ENCODE results near the gene TTLL4.

TTLL4 gene

DNA sequence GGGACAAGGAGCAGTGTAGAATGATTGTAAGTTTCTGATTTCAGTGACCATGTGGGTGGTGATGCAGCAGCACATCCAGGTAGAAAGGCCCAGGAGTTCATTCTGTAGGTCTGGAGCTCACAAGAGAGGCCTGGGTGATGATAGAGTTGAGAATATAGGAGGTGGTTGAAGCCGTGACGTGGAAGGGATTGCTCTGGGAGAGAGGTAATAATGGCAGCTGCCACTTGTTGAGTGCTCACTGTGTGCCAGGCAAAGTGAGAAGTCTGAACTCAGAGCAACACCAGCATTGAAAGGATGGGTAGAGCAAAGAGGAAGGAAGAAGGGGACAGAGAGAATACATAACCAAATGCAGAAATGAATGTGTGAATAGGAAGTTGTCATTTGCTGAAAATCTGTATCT is 3.3 kb downstream of the TTLL4 start:
- no peak for DNase-seq (ENCODE audit: low spot score)

DNA sequence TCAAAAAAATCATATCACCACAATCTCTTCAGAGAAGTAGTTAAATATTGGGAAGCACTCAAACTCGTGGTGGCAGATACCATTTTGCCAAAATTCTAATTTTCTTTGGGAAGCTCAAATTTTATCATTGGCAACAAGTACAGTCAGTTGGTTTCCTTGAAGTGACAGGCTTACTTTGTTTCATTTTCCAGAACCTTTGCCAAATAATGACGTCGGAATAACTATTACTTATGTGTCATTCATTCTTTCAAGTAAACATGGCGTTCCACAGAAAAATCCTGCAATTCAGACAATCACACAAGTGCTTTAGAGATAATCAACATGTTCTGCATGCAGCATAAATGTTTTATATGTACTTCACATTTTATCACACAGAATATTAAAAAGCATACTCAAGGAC is 5.4 kb downstream of the TTLL4 start:
- no peak for DNase-seq (ENCODE audit: low spot score)

- DNase-seq (ENCODE audit: low spot score), result peak; percentile 53
These were observed 6.6 kb downstream of the TTLL4 start for GRCh38 chr2:218717262-218717661.

DNA sequence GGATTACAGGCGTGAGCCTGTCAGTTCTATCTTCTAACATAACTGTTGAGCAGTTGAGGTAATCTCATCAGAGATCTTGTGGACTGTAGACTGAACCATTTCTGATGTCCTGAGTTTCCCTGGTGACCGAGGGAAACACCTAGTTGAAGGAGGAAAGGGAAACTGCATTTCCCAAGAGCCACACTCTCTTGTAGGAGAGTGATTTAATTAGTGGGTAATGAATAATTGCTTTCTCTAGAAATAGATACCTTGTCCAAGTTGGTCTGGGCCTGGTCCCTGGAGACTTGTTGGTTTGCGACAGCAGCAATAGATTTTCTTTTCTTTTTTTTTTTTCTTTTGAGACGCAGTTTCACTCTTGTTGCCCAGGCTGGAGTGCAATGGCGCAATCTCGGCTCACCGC is 7.4 kb downstream of the TTLL4 start:
- no peak for DNase-seq (ENCODE audit: low spot score)

GRCh38 chr2:218719457-218719856 is 8.8 kb downstream of the TTLL4 start:
- no peak for DNase-seq (ENCODE audit: low spot score)

DNA sequence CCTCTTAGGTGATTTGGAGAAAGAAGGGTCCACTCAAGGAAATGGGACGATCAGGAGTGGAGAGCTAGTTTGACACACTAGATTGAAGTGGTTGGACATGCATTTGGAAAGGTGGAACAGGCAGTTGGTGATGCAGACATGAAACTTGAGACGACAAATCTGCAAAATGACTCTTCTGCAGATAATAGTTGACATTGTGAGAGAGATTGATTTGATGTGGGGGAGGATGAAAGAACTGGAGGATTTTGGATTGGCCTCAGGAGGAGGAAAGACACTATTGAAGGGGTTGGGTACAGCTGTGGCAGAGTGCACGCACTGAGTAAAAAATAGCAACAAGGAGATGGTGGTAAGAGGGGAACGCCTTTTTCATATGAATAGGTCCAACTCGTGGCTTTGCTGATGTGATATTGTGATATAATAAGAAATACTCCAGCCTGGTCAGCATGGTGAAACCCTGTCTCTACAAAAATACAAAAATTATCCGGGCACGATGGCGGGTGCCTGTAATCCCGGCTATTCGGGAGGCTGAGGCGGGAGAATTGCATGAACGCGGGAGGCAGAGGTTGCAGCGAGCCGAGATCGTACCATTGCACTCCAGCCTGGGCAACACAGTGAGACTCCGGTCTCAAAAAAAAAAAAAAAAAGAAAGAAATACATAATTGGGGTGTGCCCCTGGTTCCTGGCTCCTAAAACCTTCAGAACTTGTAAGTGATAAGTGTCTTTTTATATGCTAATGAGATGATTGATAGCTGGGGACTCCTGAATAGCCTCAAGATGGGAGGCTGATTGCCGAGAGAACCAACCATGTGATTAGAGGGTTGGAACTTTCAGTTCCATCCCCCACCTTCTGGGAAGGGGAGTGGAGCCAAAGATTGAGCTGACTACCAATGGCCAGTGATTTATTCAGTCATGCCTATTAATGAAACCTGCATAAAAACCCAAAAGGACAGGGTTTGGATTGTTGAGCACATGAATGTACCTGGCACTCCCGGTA is 9.7 kb downstream of the TTLL4 start:
- DNase-seq (ENCODE audit: low spot score), result no peak

DNA sequence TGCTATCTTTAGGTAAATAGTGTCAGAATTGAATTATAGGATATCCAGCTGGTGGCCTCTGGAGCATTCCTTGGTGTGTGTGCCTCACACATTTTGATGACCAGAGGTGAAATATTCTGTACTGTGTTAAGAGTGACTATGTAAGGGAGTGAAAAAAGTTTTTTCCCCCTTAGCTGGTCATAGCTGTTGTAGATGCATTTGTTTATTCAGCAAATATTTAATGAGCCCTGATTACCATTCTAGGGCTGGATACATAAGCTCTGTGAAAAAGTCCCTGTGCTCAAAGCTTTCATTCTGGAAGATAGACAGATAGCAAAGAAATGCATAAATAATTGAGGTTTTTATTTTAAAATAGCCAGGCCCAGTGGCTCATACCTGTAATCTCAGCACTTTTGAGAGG is 10.9 kb downstream of the TTLL4 start:
- DNase-seq (ENCODE audit: low spot score), result no peak

GRCh38 chr2:218721934-218722333 is 11.3 kb downstream of the TTLL4 start:
- no peak for DNase-seq (ENCODE audit: low spot score)

- DNase-seq (ENCODE audit: low spot score), result no peak
These were observed 11.8 kb downstream of the TTLL4 start for GRCh38 chr2:218722419-218722818.

- DNase-seq (ENCODE audit: low spot score), result no peak
These were observed 12.5 kb downstream of the TTLL4 start for GRCh38 chr2:218722876-218723785.

- no peak for DNase-seq (ENCODE audit: low spot score)
These were observed 15.5 kb downstream of the TTLL4 start for GRCh38 chr2:218726004-218726574.

DNA sequence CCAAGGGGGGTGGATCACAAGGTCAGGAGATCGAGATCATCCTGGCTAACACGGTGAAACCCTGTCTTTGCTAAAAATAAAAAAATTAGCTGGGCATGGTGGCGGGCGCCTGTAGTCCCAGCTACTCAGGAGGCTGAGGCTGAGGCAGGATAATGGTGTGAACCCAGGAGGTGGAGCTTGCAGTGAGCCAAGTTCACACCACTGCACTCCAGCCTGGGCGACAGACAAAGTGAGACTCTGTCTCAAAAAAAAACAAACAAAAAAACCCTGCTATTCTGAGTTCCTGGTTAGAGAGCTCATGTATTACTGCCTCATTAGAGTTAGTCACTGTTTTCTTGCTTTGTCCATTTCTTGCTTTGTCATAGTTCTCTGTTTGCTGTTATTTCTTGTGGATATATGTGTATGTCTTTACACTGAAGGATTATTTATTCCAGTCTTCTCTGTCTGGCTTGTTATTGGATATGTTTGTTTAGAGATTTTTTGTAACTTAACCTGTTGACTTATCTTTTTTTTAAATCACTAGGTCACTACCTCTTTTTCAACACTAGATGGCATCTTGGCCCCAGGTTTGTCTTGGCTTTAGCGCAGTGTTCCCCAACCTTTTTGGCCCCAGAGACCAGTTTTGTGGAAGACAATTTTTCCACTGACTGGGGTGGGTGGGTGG is 17.0 kb downstream of the TTLL4 start:
- peak; percentile 48 for DNase-seq (ENCODE audit: low spot score)

DNA sequence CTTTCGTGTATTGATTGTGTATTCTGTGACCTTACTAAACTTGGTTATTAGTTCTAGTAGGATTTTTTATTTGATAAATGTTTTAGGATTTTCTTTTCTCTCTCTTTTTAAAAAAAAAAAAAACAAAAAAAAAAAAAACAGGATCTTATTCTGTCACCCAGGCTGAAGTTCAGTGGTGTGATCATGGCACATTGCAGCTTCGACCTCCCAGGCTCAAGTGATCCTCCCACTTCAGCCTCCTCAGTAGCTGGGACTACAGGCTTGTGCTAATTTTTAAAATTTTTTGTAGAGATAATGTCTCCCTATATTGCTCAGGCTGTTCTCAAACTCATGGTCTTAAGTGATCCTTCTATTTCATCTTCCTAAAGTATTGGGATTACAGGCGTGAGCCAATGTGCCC is 19.0 kb downstream of the TTLL4 start:
- no peak for DNase-seq (ENCODE audit: low spot score)

GRCh38 chr2:218732052-218732760 is 21.6 kb downstream of the TTLL4 start:
- no peak for DNase-seq (ENCODE audit: low spot score)

GRCh38 chr2:218732761-218733158 is 22.1 kb downstream of the TTLL4 start:
- peak; percentile 50 for DNase-seq (ENCODE audit: low spot score)

DNA sequence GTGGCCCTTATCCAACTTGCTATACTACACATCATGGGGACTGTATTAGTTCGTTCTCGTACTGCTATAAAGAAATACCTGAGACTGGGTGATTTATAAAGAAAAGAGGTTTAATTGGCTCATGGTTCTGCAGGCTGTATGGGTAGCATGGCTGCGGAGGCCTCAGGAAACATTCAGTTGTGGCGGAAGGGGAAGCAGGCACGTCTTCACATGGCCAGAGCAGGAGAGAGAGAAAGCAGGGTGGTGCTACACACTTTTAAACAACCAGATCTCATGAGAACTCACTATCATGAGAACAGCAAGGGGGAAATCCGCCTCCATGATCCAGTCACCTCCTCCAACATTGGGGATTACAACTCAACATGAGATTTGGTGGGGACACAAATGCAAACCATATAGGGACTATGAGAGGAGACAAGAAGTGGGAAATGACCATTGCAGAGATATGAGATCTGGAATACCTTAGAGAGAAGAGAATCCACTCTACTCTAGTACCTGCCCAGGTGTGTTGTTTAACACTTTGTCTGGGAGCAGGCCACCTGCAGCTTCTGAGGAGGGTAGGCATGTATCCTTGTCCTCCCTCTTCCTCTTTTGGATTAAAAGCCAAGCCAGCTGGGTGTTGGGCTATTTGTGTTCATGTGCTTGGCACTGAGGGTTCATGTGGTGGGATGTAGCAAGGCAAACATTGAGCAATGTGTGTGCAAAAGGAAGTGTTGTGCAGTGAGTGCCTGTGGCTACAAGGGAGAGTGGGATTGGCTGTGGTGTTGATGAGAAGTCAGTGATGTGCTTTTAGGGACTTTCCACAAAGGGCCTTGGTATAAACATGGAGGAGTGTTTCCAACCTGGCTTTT is 22.8 kb downstream of the TTLL4 start:
- DNase-seq (ENCODE audit: low spot score), result peak; percentile 91

DNA sequence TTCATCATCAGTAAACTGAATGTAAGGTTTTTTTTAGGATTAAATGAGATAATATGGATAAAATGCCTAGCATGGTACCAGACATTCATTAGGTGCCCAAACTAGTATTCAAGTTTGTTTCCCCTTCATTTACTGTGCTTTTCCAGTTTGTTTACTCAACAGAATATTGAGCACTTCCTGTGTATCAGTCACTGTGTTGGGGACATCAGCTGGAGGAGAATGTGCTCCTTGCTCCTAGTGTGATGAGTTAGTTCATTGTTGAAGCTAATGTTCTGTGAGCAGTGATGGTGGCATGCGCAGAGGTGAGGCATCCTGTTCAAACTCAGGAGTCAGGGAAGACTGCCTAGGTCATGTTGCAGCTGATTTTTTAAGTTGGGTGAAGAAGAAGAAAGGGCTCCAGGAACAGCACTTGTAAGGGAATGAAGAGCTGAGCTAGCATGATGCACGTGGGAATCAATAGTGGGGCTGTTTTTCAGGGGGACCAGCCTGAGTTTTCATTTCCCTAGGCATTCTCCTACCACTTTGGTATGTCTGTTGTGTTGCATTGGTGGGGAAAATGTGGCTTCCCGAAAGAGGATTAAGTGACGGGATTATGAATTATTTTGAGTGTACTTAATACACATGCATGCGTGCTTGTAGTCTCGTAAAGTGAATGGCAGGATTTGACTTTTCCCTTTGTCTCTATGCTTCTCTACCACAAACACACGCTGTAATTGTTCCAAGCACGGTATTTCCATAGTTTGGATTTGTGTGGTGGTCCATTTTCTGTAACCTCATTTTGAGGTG is 23.7 kb downstream of the TTLL4 start:
- DNase-seq (ENCODE audit: low spot score), result peak; percentile 59

DNA sequence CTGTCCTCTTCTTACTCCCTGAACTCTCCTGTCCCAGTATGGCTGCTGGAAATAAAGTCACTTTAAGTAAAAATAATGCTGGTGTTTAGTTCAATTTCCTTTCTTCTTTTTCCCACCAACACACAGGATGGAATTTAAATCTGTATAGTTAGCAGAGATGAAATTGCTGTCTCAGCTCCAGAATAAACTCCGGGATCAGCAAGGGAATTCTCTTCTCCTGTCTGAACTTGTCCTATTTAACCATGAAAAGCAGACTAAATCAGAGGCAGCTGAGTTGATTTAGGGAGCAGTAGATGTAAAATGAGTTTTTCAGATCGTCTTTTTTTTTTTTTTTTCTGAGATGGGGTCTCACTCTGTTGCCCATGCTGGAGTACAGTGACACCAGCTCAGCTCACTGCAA is 25.9 kb downstream of the TTLL4 start:
- no peak for DNase-seq (ENCODE audit: low spot score)

DNA sequence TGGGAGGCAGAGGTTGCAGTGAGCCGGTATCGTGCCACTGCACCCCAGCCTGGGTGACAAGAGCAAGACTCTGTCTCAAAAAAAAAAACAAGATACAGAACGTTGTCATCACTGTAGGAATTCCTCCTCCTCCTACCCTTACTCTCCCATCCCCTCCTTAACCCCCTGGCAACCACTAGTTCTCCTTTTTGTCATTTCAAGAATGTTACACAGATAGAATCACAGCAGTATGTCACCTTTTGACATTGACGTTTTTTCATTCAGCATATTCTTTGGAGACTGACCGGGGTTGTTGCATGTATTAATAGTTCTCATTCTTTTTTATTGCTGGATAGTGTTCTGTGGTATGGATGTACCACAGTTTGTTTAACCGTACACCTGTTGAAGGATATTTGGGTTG is 32.4 kb downstream of the TTLL4 start:
- DNase-seq (ENCODE audit: low spot score), result no peak

GRCh38 chr2:218744615-218745014 is 34.0 kb downstream of the TTLL4 start:
- DNase-seq (ENCODE audit: low spot score), result no peak

Data from kidney tubule cell (primary cell).